ENCODE results near the gene SLC16A7.

- TF ChIP-seq POLR2AphosphoS5 (IDR thresholded peaks at IDR 0.05): no peak
- no peak for TF ChIP-seq CTCF (IDR thresholded peaks at IDR 0.05; ENCODE audit: poor library complexity, severe bottlenecking)
- no peak for TF ChIP-seq EP300 (conservative IDR thresholded peaks at IDR 0.05; ENCODE audit: poor library complexity, severe bottlenecking)
- TF ChIP-seq TAF1 (IDR thresholded peaks at IDR 0.05; ENCODE audit: low read depth): no peak
- TF ChIP-seq SMC3 (conservative IDR thresholded peaks at IDR 0.05; ENCODE audit: poor library complexity): no peak
- TF ChIP-seq REST (IDR thresholded peaks at IDR 0.05; ENCODE audit: borderline replicate concordance): no peak
Observed at GRCh38 chr12:59597385-59597781, 1.6 kb downstream of the SLC16A7 start.
